HL-60 (cell line): ENCODE data around the gene GP9.

Experiments used
- CTCF ChIP-seq: IDR thresholded peaks from one replicate; pipeline ENCODE4 v1.5.1; 2011; ENCODE audit warnings: low read length, control low read depth, inconsistent platforms; ENCODE audit not compliant: insufficient read depth
- POLR2AphosphoS5 ChIP-seq: IDR thresholded peaks from 2 replicates; pipeline ENCODE4 v1.6.1; 2012; ENCODE audit warnings: low read depth
- REST ChIP-seq: IDR thresholded peaks from 2 replicates; pipeline ENCODE4 v1.6.1; 2012; ENCODE audit warnings: low read depth; ENCODE audit not compliant: insufficient replicate concordance
- SPI1 ChIP-seq: IDR thresholded peaks from 2 replicates; pipeline ENCODE4 v1.6.1; 2012; ENCODE audit warnings: low read depth, mild to moderate bottlenecking, borderline replicate concordance

GRCh38 chr3:129106320-129106719 is 45.7 kb downstream of the GP9 start:
- TF ChIP-seq CTCF: no peak
- no peak for TF ChIP-seq POLR2AphosphoS5
- TF ChIP-seq REST: no peak
- no peak for TF ChIP-seq SPI1
